Measurements from ENCODE around the gene CAPS.
"Not testable (repeated sequence)": the region's sequence is repeated elsewhere in the genome, so short reads cannot be mapped to it uniquely, and the experiment has no call there.

The CAPS gene

GRCh38 chr19:5913739-5914357, at the start of gene CAPS:
Gene CAPS, plus strand, starts transcription at chr19:5914254. Its CDS starts 153 bp downstream, at chr19:5914407.
- DNase-seq: no peak

GRCh38 chr19:5864725-5865486, 49.1 kb upstream of the CAPS start:
- DNase-seq: no peak

GRCh38 chr19:5865772-5866171, 48.3 kb upstream of the CAPS start:
- DNase-seq: no peak

- no peak for DNase-seq
These were observed 46.6 kb upstream of the CAPS start for GRCh38 chr19:5867201-5868136.

- no peak for DNase-seq
These were observed 43.1 kb upstream of the CAPS start for GRCh38 chr19:5870986-5871394.

- no peak for DNase-seq
These were observed 40.3 kb upstream of the CAPS start for GRCh38 chr19:5873617-5874199.

- not testable (repeated sequence) for DNase-seq
These were observed 39.6 kb upstream of the CAPS start for GRCh38 chr19:5874496-5874895.

GRCh38 chr19:5877427-5877826, 36.6 kb upstream of the CAPS start:
- no peak for DNase-seq

GRCh38 chr19:5877882-5878281, 36.2 kb upstream of the CAPS start:
- no peak for DNase-seq

GRCh38 chr19:5880196-5880595, 33.9 kb upstream of the CAPS start:
- no peak for DNase-seq

- no peak for DNase-seq
These were observed 33.4 kb upstream of the CAPS start for GRCh38 chr19:5880604-5881078.

- no peak for DNase-seq
These were observed 32.3 kb upstream of the CAPS start for GRCh38 chr19:5881543-5882299.

GRCh38 chr19:5882421-5882968, 31.6 kb upstream of the CAPS start:
- no peak for DNase-seq

- DNase-seq: not testable (repeated sequence)
These were observed 30.7 kb upstream of the CAPS start for GRCh38 chr19:5883157-5883873.

GRCh38 chr19:5884065-5884811, 29.8 kb upstream of the CAPS start:
- not testable (repeated sequence) for DNase-seq

- no peak for DNase-seq
These were observed 24.6 kb upstream of the CAPS start for GRCh38 chr19:5889288-5889971.

GRCh38 chr19:5890099-5890498, 24.0 kb upstream of the CAPS start:
- no peak for DNase-seq

- no peak for DNase-seq
These were observed 22.5 kb upstream of the CAPS start for GRCh38 chr19:5891572-5891937.

GRCh38 chr19:5891938-5892771, 21.9 kb upstream of the CAPS start:
- DNase-seq: no peak

Data from stimulated activated naive CD4-positive, alpha-beta T cell treated with Interleukin-2 at 50 U/mL for 16 hours (primary cell).